Measurements from ENCODE around the gene CCDC149.

DNA sequence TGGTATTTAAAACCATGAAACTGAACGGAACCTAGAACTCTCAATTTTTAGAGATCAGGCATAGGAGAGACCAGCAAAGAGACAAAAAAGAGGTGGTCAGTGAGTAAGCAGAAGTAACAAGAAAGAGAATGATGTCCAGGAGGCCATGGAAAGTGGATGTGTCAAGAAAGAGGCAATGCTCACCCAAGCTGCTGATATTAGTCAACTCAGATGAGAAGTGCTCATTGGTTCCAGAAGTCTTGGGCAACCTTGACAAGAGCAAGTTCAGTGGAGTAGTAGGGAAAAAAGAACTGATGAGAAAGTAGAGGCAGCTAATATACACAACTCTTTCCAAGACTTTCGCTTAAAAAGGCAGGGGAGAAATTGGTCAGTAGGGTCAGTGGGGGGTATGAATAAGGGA, 23.0 kb upstream of the CCDC149 start:
- TF ChIP-seq POLR2AphosphoS5 (IDR thresholded peaks at IDR 0.05; ENCODE audit: low read depth, low read length) (no peak), SIN3A (IDR thresholded peaks at IDR 0.05; ENCODE audit: borderline replicate concordance, insufficient read depth, low read depth, low read length) (no peak)
- TF ChIP-seq, protein P1, sequence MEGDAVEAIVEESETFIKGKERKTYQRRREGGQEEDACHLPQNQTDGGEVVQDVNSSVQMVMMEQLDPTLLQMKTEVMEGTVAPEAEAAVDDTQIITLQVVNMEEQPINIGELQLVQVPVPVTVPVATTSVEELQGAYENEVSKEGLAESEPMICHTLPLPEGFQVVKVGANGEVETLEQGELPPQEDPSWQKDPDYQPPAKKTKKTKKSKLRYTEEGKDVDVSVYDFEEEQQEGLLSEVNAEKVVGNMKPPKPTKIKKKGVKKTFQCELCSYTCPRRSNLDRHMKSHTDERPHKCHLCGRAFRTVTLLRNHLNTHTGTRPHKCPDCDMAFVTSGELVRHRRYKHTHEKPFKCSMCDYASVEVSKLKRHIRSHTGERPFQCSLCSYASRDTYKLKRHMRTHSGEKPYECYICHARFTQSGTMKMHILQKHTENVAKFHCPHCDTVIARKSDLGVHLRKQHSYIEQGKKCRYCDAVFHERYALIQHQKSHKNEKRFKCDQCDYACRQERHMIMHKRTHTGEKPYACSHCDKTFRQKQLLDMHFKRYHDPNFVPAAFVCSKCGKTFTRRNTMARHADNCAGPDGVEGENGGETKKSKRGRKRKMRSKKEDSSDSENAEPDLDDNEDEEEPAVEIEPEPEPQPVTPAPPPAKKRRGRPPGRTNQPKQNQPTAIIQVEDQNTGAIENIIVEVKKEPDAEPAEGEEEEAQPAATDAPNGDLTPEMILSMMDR (IDR thresholded peaks at IDR 0.05), result no peak

Measured in Panc1 (cell line).